Osteoblast (primary cell): Measurements from ENCODE around the gene ABLIM1. TPM values are rescaled to one million over a fixed set of nuclear protein-coding genes. Genes with fewer than 3 reads are reported as not detected.

Source experiments
- DNase-seq: peaks from one replicate; pipeline ENCODE4 v3.0.0; 2011; ENCODE audit warnings: low spot score, mixed read lengths; ENCODE audit not compliant: insufficient read length; ENCODE audit errors: missing footprints
- H2AFZ ChIP-seq: 2 replicates; pipeline ENCODE4 v1.6.0; 2011; ENCODE audit warnings: mild to moderate bottlenecking, low read length
- H3K27ac ChIP-seq: 2 replicates; pipeline ENCODE4 v1.5.1; 2011; ENCODE audit warnings: mild to moderate bottlenecking, low read depth, low read length, moderate library complexity
- H3K27me3 ChIP-seq: 2 replicates; pipeline ENCODE4 v1.6.0; 2012; ENCODE audit warnings: mild to moderate bottlenecking, control low read depth, inconsistent platforms, low read length, moderate library complexity; ENCODE audit not compliant: insufficient read depth
- H3K36me3 ChIP-seq: 2 replicates; pipeline ENCODE4 v1.5.1; 2011; ENCODE audit warnings: mild to moderate bottlenecking, low read length, control low read depth, moderate library complexity; ENCODE audit not compliant: insufficient read depth
- H3K4me1 ChIP-seq: 2 replicates; pipeline ENCODE4 v1.5.1; 2011; ENCODE audit warnings: mild to moderate bottlenecking, low read length, control low read depth, moderate library complexity; ENCODE audit not compliant: insufficient read depth
- H3K4me2 ChIP-seq: 2 replicates; pipeline ENCODE4 v1.6.0; 2011; ENCODE audit warnings: mild to moderate bottlenecking, low read length; ENCODE audit not compliant: insufficient read depth
- H3K4me3 ChIP-seq: fragments of 200-600 bp; sonication (generic); 3 replicates; pipeline ENCODE4 v1.5.1; 2012; ENCODE audit warnings: mild to moderate bottlenecking, low read length, inconsistent platforms; ENCODE audit not compliant: insufficient read depth
- H3K79me2 ChIP-seq: 2 replicates; pipeline ENCODE4 v1.6.0; 2012; ENCODE audit warnings: mild to moderate bottlenecking, low read length, control low read depth, inconsistent platforms; ENCODE audit not compliant: insufficient read depth
- H3K9me3 ChIP-seq: 2 replicates; pipeline ENCODE4 v1.5.1; 2011; ENCODE audit warnings: low read depth, low read length, control low read depth
- H4K20me1 ChIP-seq: 2 replicates; pipeline ENCODE4 v1.6.0; 2012; ENCODE audit warnings: mild to moderate bottlenecking, low read length, control low read depth; ENCODE audit not compliant: insufficient read depth
- total RNA-seq: library from RNA; depleted of rRNA; stranded (reverse); fragments of >200 nt; gene quantifications from 2 replicates; pipeline ENCODE4 v1.2.3, GENCODE V29; 2012
- TF ChIP-seq, protein P1 (sequence below): IDR thresholded peaks from 2 replicates; pipeline ENCODE4 v1.5.1; 2011; ENCODE audit warnings: mild to moderate bottlenecking, low read depth, low read length, moderate library complexity; ENCODE audit errors: extremely low read depth

Gene ABLIM1
- total RNA-seq, 1 donor = 11.2 TPM

DNA sequence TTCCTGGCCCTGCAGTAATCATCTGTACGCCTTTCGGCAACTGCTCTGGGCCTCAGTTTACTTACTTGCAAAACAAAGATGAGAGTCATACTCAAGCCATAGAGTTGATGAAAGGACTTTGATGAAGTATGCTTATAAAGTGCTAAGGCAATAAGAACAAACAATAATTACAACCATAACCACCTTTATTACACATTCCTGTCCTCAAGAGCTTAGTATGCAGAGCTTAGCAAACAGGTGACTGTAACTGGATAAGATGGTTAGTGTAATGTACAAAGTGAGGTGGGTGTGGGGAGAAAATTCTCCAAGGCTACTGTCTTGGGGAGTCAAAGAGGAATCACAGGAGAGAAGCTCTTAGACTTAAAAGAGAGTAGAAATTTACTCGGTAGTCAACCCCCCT lies 136.8 kb downstream of the ABLIM1 start:
- no peak overlapping the region for H3K27ac ChIP-seq
- TF ChIP-seq, protein P1, sequence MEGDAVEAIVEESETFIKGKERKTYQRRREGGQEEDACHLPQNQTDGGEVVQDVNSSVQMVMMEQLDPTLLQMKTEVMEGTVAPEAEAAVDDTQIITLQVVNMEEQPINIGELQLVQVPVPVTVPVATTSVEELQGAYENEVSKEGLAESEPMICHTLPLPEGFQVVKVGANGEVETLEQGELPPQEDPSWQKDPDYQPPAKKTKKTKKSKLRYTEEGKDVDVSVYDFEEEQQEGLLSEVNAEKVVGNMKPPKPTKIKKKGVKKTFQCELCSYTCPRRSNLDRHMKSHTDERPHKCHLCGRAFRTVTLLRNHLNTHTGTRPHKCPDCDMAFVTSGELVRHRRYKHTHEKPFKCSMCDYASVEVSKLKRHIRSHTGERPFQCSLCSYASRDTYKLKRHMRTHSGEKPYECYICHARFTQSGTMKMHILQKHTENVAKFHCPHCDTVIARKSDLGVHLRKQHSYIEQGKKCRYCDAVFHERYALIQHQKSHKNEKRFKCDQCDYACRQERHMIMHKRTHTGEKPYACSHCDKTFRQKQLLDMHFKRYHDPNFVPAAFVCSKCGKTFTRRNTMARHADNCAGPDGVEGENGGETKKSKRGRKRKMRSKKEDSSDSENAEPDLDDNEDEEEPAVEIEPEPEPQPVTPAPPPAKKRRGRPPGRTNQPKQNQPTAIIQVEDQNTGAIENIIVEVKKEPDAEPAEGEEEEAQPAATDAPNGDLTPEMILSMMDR = no peak
- H3K4me2 ChIP-seq = no peak overlapping the region
- no peaks in the 10 kb centered on the region for H3K36me3 ChIP-seq
- H3K9me3 ChIP-seq = no peaks in the 10 kb centered on the region
- no peak overlapping the region for H2AFZ ChIP-seq
- no peaks in the 10 kb centered on the region for H3K79me2 ChIP-seq
- no peak overlapping the region for H3K4me3 ChIP-seq
- H4K20me1 ChIP-seq = no peaks in the 10 kb centered on the region
- peaks cover 7% of the 10 kb centered on the region for H3K4me1 ChIP-seq
- H3K27me3 ChIP-seq = peaks cover 5% of the 10 kb centered on the region
- no peak for DNase-seq

DNA sequence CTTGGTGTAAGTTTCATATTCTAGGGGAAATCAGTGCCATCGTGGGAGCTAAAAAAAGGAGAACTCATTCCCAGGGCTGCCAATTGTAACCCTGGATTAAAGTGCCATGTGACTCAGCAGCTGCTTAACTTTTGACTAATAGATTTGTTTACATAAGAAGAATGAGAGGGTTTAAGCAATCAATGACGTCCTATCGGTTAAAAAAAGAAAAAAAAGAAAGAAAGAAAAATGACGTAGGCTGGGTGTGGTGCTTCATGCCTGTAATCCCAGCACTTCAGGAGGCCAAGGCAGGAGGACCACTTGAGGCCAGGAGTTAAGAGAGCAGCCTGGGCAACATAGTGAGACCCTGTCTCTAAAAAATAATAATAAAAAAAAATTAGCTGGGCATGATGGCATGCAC lies 137.6 kb downstream of the ABLIM1 start:
- no peaks in the 10 kb centered on the region for H3K36me3 ChIP-seq
- peaks cover 5% of the 10 kb centered on the region for H3K27me3 ChIP-seq
- DNase-seq = peak; percentile 69
- no peak overlapping the region for H2AFZ ChIP-seq
- H3K79me2 ChIP-seq = no peaks in the 10 kb centered on the region
- no peaks in the 10 kb centered on the region for H4K20me1 ChIP-seq
- no peak overlapping the region for H3K27ac ChIP-seq
- H3K9me3 ChIP-seq = no peaks in the 10 kb centered on the region
- TF ChIP-seq, protein P1 = no peak
- H3K4me3 ChIP-seq = no peak overlapping the region
- peaks cover 7% of the 10 kb centered on the region for H3K4me1 ChIP-seq
- H3K4me2 ChIP-seq = no peak overlapping the region

DNA sequence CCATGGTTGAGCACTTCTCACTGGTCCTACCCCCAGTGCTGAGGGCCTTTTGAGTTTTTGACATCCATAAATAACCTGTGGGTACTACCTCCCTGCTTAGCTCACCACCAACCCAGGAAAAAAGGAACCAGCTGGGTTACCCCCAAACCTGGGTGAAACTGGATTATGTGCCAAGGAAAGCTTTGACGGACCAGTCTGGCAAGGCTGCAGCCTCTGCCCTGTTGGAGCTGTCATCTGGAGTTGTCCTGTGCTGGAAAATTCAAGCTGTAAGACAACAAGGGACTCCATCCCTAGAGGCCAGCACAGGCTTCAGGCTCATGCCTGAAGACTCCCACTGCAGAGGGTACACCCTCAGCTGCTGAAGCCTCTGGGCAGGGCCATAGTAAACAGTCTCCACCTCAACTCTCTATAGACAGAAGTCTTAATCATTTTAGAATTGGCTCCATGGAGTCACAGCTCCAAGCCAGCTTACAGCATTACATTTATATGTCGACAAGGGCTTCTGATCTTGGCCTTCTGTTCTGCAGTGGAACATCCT lies 138.2 kb downstream of the ABLIM1 start:
- TF ChIP-seq, protein P1 = no peak
- Histone ChIP-seq H3K27ac (no peak overlapping the region), H3K4me1 (peaks cover 7% of the 10 kb centered on the region), H3K4me2 (no peak overlapping the region), H3K27me3 (peaks cover 5% of the 10 kb centered on the region), H3K36me3 (no peaks in the 10 kb centered on the region), H3K9me3 (no peaks in the 10 kb centered on the region), H2AFZ (no peak overlapping the region), H3K4me3 (no peak overlapping the region), H3K79me2 (no peaks in the 10 kb centered on the region), H4K20me1 (no peaks in the 10 kb centered on the region)
- no peak for DNase-seq

DNA sequence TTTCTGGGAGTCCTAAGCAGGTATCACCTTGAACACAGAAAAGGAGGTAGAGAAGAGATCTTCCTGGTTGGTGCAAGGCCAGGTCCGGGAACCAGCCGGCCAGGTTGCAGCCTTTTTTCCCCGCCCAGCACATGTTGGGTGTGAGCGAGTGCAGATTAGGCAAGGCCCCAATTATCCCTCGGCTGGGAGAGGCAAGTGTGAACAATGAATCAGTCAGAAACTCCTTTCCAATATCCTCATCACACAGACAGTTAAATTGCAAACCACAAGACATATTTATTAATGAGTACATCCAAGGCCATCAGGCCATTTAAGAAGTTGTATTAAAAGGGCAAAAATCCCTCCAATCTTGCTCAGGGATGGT lies 138.8 kb downstream of the ABLIM1 start:
- Histone ChIP-seq H3K4me1 (peaks cover 7% of the 10 kb centered on the region), H3K36me3 (no peaks in the 10 kb centered on the region), H3K79me2 (no peaks in the 10 kb centered on the region), H3K9me3 (no peaks in the 10 kb centered on the region), H3K4me2 (no peak overlapping the region), H3K27me3 (peaks cover 5% of the 10 kb centered on the region), H2AFZ (no peak overlapping the region), H3K4me3 (no peak overlapping the region), H3K27ac (no peak overlapping the region), H4K20me1 (no peaks in the 10 kb centered on the region)
- TF ChIP-seq, protein P1 = no peak
- DNase-seq = no peak
